ENCODE measurements around the gene DOCK11. TPM values are rescaled to one million over a fixed set of nuclear protein-coding genes. Genes with fewer than 3 reads are reported as not detected.
A peak's percentile ranks its signal among the peaks of the same experiment; 100 is the strongest.

The DOCK11 gene
- total and polyA plus RNA-seq, 2 experiments from 2014 or later = 11.2 to 12.5 TPM

DNA sequence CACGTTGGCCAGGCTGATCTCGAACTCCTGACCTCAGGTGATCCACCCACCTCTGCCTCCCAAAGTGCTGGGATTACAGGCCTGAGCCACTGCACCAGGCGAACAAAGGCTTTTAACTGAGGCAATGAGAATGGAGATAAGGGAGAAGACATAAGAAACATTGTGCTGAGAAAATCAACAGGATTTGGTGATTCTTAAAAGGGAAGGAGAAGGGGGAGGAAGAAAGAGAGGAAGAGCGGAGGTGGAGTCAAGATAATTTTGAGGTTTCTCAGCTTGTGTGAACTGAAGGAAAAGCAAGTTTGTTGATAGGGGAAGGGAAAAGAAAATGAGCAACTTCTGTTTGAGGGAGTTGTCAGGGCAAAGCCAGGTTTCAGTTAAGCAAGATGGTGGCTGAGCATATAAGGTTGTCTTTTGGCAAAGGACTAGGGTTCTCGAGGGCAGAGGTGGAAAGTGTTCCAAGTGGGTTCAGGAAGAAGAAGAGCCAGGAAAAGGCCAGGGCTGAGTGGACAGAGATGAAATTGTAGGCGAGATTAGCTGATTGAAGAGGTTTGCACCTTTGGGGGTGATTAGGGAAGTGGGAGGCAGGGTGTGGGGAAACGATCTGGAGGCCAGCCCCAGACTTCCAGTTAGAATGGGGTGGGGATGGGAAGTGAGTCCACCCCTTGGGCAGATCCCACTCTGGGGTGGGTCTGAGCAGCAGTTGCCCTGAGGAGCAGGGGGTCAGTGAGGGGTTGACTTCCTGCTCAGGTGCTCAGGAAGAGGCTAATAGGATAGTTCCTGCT, 7.8 kb downstream of the DOCK11 start:
- no peaks in the 10 kb centered on the region for H3K36me3 ChIP-seq
- peak in 1 of 2 donors; percentile 61 for DNase-seq (ENCODE audit: low read depth in 1 of 2, low spot score in 1 of 2)
- TF ChIP-seq, protein P1, sequence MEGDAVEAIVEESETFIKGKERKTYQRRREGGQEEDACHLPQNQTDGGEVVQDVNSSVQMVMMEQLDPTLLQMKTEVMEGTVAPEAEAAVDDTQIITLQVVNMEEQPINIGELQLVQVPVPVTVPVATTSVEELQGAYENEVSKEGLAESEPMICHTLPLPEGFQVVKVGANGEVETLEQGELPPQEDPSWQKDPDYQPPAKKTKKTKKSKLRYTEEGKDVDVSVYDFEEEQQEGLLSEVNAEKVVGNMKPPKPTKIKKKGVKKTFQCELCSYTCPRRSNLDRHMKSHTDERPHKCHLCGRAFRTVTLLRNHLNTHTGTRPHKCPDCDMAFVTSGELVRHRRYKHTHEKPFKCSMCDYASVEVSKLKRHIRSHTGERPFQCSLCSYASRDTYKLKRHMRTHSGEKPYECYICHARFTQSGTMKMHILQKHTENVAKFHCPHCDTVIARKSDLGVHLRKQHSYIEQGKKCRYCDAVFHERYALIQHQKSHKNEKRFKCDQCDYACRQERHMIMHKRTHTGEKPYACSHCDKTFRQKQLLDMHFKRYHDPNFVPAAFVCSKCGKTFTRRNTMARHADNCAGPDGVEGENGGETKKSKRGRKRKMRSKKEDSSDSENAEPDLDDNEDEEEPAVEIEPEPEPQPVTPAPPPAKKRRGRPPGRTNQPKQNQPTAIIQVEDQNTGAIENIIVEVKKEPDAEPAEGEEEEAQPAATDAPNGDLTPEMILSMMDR (IDR thresholded peaks at IDR 0.05; ENCODE audit: low read depth, low read length) = no peak
- no peak overlapping the region for H3K27ac ChIP-seq
- H3K27me3 ChIP-seq = no peaks in the 10 kb centered on the region
- peaks cover 8% of the 10 kb centered on the region for H3K4me1 ChIP-seq (ENCODE audit: low read depth)
- H3K4me3 ChIP-seq = no peak overlapping the region
- H3K9me3 ChIP-seq (ENCODE audit: low read depth) = no peaks in the 10 kb centered on the region

DNA sequence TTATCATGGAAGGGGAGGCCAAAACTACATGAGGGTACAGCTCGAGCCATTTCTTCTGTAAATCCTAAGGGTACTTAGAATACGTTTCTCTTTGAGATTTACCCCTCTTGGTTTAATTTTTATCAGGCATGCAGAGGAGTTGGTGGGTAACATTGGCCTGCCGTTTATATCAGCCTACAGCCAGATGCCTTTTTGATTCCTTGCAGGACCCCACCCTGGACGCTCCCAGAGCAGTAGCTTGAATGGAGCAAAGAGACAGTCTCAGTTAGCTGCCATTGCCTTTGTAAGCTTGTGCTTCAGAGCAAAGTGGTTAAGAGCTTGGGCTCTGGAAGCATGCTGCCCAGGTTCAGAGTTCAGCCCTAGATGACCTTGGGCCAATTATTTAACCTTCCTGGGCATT, 9.0 kb downstream of the DOCK11 start:
- Histone ChIP-seq H3K4me1 (ENCODE audit: low read depth) (no peaks in the 10 kb centered on the region), H3K4me3 (no peak overlapping the region), H3K9me3 (ENCODE audit: low read depth) (no peaks in the 10 kb centered on the region), H3K36me3 (no peaks in the 10 kb centered on the region), H3K27ac (no peak overlapping the region), H3K27me3 (no peaks in the 10 kb centered on the region)
- TF ChIP-seq, protein P1 (IDR thresholded peaks at IDR 0.05; ENCODE audit: low read depth, low read length) = no peak
- no peak for DNase-seq (ENCODE audit: low read depth in 1 of 2, low spot score in 1 of 2)

DNA sequence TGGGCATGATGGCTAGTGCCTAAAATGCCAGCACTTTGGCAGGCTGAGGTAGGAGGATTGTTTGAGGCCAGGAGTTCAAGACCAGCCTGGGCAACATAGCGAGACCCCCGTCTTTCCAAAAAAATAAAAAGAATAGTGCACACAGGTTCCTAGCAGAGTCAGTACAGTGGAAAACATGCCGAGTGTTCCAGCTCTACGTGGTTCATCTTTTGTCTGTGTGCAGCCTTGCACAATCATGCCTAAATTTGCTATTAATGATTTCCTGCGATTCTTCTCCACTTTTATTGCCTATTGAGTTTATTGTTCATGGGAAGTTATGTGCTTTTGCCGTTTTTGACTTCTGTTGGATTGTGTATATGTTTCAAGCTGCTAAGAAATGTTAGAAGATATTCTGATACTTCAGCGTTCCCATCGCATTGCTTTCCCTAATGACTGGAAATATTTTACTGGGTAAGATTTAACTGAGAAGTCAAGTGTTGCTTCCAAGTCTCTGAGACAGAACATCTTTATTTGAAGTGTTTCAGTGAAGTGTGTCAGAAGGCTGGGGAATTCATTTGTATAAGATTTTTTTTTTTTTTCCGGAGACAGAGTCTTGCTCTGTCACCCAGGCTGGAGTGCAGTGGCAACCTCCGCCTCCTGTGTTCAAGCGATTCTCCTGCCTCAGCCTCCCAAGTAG, 11.3 kb downstream of the DOCK11 start:
- H3K36me3 ChIP-seq = no peaks in the 10 kb centered on the region
- no peak overlapping the region for H3K27ac ChIP-seq
- H3K4me1 ChIP-seq (ENCODE audit: low read depth) = no peaks in the 10 kb centered on the region
- no peak overlapping the region for H3K4me3 ChIP-seq
- no peaks in the 10 kb centered on the region for H3K9me3 ChIP-seq (ENCODE audit: low read depth)
- DNase-seq (ENCODE audit: low read depth in 1 of 2, low spot score in 1 of 2) = no peak
- TF ChIP-seq, protein P1 (IDR thresholded peaks at IDR 0.05; ENCODE audit: low read depth, low read length) = no peak
- H3K27me3 ChIP-seq = no peaks in the 10 kb centered on the region

DNA sequence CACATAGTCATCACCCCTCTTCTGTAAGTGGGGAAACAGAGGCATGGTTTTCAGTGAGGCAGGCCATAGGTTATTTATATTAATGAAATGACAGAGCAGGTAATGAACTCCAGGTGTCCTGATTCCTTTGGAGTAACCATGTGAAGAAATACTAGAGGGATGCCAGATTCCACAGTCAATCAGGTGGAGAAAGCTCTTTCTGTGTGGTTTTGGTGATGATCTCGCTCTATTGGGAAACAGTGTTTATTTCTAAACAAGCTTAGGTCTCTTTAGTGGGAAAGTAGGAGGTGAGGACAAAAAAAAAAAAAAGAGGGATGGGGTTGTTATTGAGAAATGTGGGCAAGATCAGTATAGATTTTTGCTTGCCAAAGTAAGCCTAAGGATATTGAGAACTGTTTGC, 12.2 kb downstream of the DOCK11 start:
- H3K27me3 ChIP-seq = no peaks in the 10 kb centered on the region
- H3K4me1 ChIP-seq (ENCODE audit: low read depth) = no peaks in the 10 kb centered on the region
- no peak overlapping the region for H3K4me3 ChIP-seq
- H3K9me3 ChIP-seq (ENCODE audit: low read depth) = no peaks in the 10 kb centered on the region
- TF ChIP-seq, protein P1 (IDR thresholded peaks at IDR 0.05; ENCODE audit: low read depth, low read length) = no peak
- no peaks in the 10 kb centered on the region for H3K36me3 ChIP-seq
- H3K27ac ChIP-seq = no peak overlapping the region
- DNase-seq (ENCODE audit: low read depth in 1 of 2, low spot score in 1 of 2) = no peak

DNA sequence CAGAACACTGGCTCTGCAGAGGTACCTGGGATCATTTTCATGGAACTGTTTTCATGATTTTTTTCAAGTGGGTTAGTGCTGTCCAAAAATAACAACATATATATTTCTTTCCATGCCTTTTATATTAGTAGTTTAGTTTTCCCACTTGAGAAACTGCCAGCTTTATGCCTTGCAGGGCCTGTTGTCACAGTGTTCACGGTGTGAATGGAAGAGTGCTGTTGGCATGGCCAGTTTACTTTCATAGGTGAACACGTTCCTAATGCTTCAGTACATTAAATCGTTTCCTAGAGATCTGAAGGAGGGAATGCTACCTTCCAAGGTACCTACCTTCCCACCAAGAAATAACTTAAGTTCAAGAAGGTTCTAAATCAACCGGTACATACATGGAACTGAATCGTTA, 12.6 kb downstream of the DOCK11 start:
- Histone ChIP-seq H3K27me3 (no peaks in the 10 kb centered on the region), H3K4me3 (no peak overlapping the region), H3K27ac (no peak overlapping the region), H3K4me1 (ENCODE audit: low read depth) (no peaks in the 10 kb centered on the region), H3K9me3 (ENCODE audit: low read depth) (no peaks in the 10 kb centered on the region), H3K36me3 (no peaks in the 10 kb centered on the region)
- TF ChIP-seq, protein P1 (IDR thresholded peaks at IDR 0.05; ENCODE audit: low read depth, low read length) = no peak
- no peak for DNase-seq (ENCODE audit: low read depth in 1 of 2, low spot score in 1 of 2)

Data from cardiac muscle cell (in vitro differentiated cells and primary cell).